Transverse colon (tissue), 4 donors: Measurements from ENCODE around the gene NUPR1. TPM values are rescaled to one million over a fixed set of nuclear protein-coding genes. Genes with fewer than 3 reads are reported as not detected.
"Not testable (repeated sequence)": the region's sequence is repeated elsewhere in the genome, so short reads cannot be mapped to it uniquely, and the experiment has no call there.

Experiments used
- DNase-seq: peaks from one replicate; pipeline ENCODE4 v3.0.0-alpha.2; 2019
- H3K27ac ChIP-seq, 4 donors: fragments of 200-600 bp; sonication (generic); 2 replicates each; pipeline ENCODE4 v1.5.1; 2016 to 2018; ENCODE audit warnings: inconsistent platforms in 4 of 4
- H3K27me3 ChIP-seq: fragments of 200-600 bp; sonication (generic); 2 replicates; pipeline ENCODE4 v1.5.1; 2017; ENCODE audit warnings: inconsistent platforms
- H3K36me3 ChIP-seq, 4 donors: fragments of 200-600 bp; sonication (generic); 2 replicates each; pipeline ENCODE4 v1.5.1; 2017 to 2019; ENCODE audit warnings: inconsistent platforms in 4 of 4
- H3K4me1 ChIP-seq, 4 donors: fragments of 200-600 bp; sonication (generic); 2 replicates each; pipeline ENCODE4 v1.5.1; 2017 to 2020; ENCODE audit warnings: inconsistent platforms in 4 of 4
- H3K4me3 ChIP-seq, 4 donors: fragments of 200-600 bp; sonication (generic); 1 replicate in 1 of 4; 2 replicates in 3 of 4; pipeline versions ENCODE4 v1.5.1 to v1.6.1; 2017 to 2019; ENCODE audit warnings: inconsistent platforms in 4 of 4
- H3K9me3 ChIP-seq, 2 donors: fragments of 200-600 bp; sonication (generic); 2 replicates each; pipeline ENCODE4 v1.5.1; 2017 to 2019; ENCODE audit warnings: inconsistent platforms in 2 of 2
- CTCF ChIP-seq, 5 experiments: fragments of 200-600 bp in 3 of 5; fragments of 450-650 bp in 2 of 5; sonication (generic) in 3 of 5; IDR thresholded peaks; 1 replicate in 2 of 5; 2 replicates in 3 of 5; pipeline ENCODE4 v1.5.1; 2016 to 2017; ENCODE audit warnings: antibody characterized with exemption in 5 of 5, inconsistent platforms in 3 of 5, mild to moderate bottlenecking in 2 of 5, moderate library complexity in 1 of 5
- EP300 ChIP-seq: sonication (generic); formaldehyde crosslinking; IDR thresholded peaks from one replicate; pipeline ENCODE4 v1.6.1; 2017; ENCODE audit warnings: antibody characterized with exemption, low read depth
- POLR2A ChIP-seq: fragments of 450-650 bp; IDR thresholded peaks from one replicate; pipeline ENCODE4 v1.6.1; 2016; ENCODE audit warnings: antibody characterized with exemption, mild to moderate bottlenecking, moderate library complexity
- POLR2AphosphoS5 ChIP-seq, 3 donors: sonication (generic); formaldehyde crosslinking; IDR thresholded peaks; one replicate each; pipeline ENCODE4 v1.6.1; 2016; ENCODE audit warnings: antibody characterized with exemption in 3 of 3
- WGBS, 2 donors: methylation state at CpG; one replicate each; pipeline ENCODE4 v1.1.5; 2018; ENCODE audit warnings: low coverage in 1 of 2; 5-methylcytosine and 5-hydroxymethylcytosine counted together
- in situ Hi-C, 4 donors: fragments of 200-750 bp; cut with MboI; loops; one replicate each; pipeline versions ENCODE4 v1.15.0 to v1.15.1; 2017; ENCODE audit warnings: low sequenced_read_pairs in 3 of 4, low pct_ligation_motif_present in 1 of 4, low pct_unique_long_range_greater_than_20kb in 1 of 4
- intact Hi-C: fragments of 100-400 bp; cut with DNase I; formaldehyde crosslinking; loops from one replicate; pipeline ENCODE4 v1.15.1; 2023; ENCODE audit warnings: low total_unique reads
- total RNA-seq, 4 donors: library from RNA; depleted of rRNA; stranded (reverse); fragments of >200 nt; gene quantifications; one replicate each; pipeline ENCODE4 v1.1.0, GENCODE V29; 2016

NUPR1 gene
- total RNA-seq, 4 donors from 2014 or later, result 15.3 to 85.6 (median 23.6) TPM

- peak overlapping the region; percentile 89 to 98 (median 95) for H3K27ac ChIP-seq
- H3K4me3 ChIP-seq, result peak overlapping the region; percentile 61 to 100 (median 86)
- 0 to 2% methylated on average over 2 to 42 of the region's 42 CpGs for WGBS, 2 donors
- in situ Hi-C loops, result no loop called here
- no peaks in the 10 kb centered on the region for H3K27me3 ChIP-seq
- peaks cover 0 to 16% (median 8%) of the 10 kb centered on the region in 4 donors for H3K36me3 ChIP-seq
- H3K9me3 ChIP-seq, result no peaks in the 10 kb centered on the region
- intact Hi-C loops, result loop anchor here (1.0 kb wide), 1 partner anchor 47 kb away; the partner anchor contains the start of gene NUPR1
- H3K4me1 ChIP-seq, result peaks cover 5 to 64% (median 31%) of the 10 kb centered on the region in 4 donors
- no peak for TF ChIP-seq EP300
- peak; percentile 21 to 54 (median 30) for TF ChIP-seq CTCF (IDR thresholded peaks at IDR 0.05)
- peak; percentile 53 for DNase-seq
These were observed 47.4 kb downstream of the NUPR1 start for GRCh38 chr16:28491230-28491969.

GRCh38 chr16:28486266-28486665 is 52.5 kb downstream of the NUPR1 start:
- Histone ChIP-seq H3K36me3 (peaks cover 0 to 49% (median 21%) of the 10 kb centered on the region in 4 donors), H3K9me3 (no peaks in the 10 kb centered on the region), H3K4me1 (peaks cover 10 to 55% (median 15%) of the 10 kb centered on the region in 4 donors), H3K4me3 (no peak overlapping the region), H3K27ac (no peak overlapping the region), H3K27me3 (no peaks in the 10 kb centered on the region)
- TF ChIP-seq CTCF (IDR thresholded peaks at IDR 0.05), result no peak
- no peak for TF ChIP-seq EP300
- no peak for TF ChIP-seq POLR2A
- TF ChIP-seq POLR2AphosphoS5 (IDR thresholded peaks at IDR 0.05), result no peak
- in situ Hi-C loops, result loop anchor here in 1 of 4 donors (10.0 kb wide), 1 partner anchor 59 kb away; no protein-coding TSS in a partner anchor
- intact Hi-C loops, result loop anchor here (5.0 kb wide), 2 partner anchors 66 to 131 kb away; partner anchors contain the start of gene SGF29
- 97% methylated on average over 4 of the region's 5 CpGs; no CpG with 5 or more reads in 1 of the 2 donors for WGBS, 2 donors
- DNase-seq, result no peak

GRCh38 chr16:28483361-28483760 is 55.4 kb downstream of the NUPR1 start:
- Histone ChIP-seq H3K36me3 (peaks cover 0 to 46% (median 15%) of the 10 kb centered on the region in 4 donors), H3K4me1 (peaks cover 6 to 41% (median 17%) of the 10 kb centered on the region in 4 donors), H3K27ac (peak overlapping the region in 2 of 4 donors; percentile 82 to 88)
- WGBS, 2 donors, result 91% methylated on average over 5 of the region's 5 CpGs; no CpG with 5 or more reads in 1 of the 2 donors
- in situ Hi-C loops, result loop anchor here in 1 of 4 donors (10.0 kb wide), 1 partner anchor 61 kb away; no protein-coding TSS in a partner anchor
- DNase-seq, intact Hi-C loops, H3K27me3 ChIP-seq, H3K9me3 ChIP-seq, H3K4me3 ChIP-seq: not testable (repeated sequence)

Other genes starting within 250 kb of the NUPR1 start
- gene SBK1, start 246.4 kb downstream of the NUPR1 start, total RNA-seq, result 1 to 10 TPM in 1 of 4 donors, under 1 TPM in 2, not detected in 1; 0.27 to 1.4 (median 0.32) TPM
- gene NPIPB6, start 175.5 kb downstream of the NUPR1 start, total RNA-seq, result 10 to 100 TPM in 1 of 4 donors, 1 to 10 TPM in 1, not detected in 2; 5.8 to 12.7 TPM
- 100 to 1,000 TPM; 114 to 406 (median 185) TPM for gene EIF3CL, start 135.1 kb downstream of the NUPR1 start, total RNA-seq
- 1 to 10 TPM in 1 of 4 donors, under 1 TPM in 1, not detected in 2; 0.68 to 8.6 TPM for gene NPIPB7, start 66.6 kb downstream of the NUPR1 start, total RNA-seq
- 100 to 1,000 TPM in 3 of 4 donors, 10 to 100 TPM in 1; 80.2 to 294 (median 154) TPM for gene CLN3, start 46.9 kb downstream of the NUPR1 start, total RNA-seq
- 10 to 100 TPM; 60.0 to 96.9 (median 61.7) TPM for gene APOBR, start 44.3 kb downstream of the NUPR1 start, total RNA-seq
- gene IL27, start 32.1 kb downstream of the NUPR1 start, total RNA-seq, result not detected
- 10 to 100 TPM; 22.1 to 95.0 (median 32.1) TPM for gene SGF29, start 14.9 kb upstream of the NUPR1 start, total RNA-seq
- gene SULT1A2, start 58.1 kb upstream of the NUPR1 start, total RNA-seq, result 10 to 100 TPM in 3 of 4 donors, 1 to 10 TPM in 1; 5.0 to 51.1 (median 38.3) TPM
- 100 to 1,000 TPM; 137 to 455 (median 280) TPM for gene SULT1A1, start 71.1 kb upstream of the NUPR1 start, total RNA-seq
- gene NPIPB8, start 99.1 kb upstream of the NUPR1 start, total RNA-seq, result under 1 TPM in 2 of 4 donors, not detected in 2; 0.27 to 0.32 TPM
- gene EIF3C, start 172.5 kb upstream of the NUPR1 start, total RNA-seq, result 100 to 1,000 TPM; 161 to 301 (median 198) TPM
- gene NPIPB9, start 212.8 kb upstream of the NUPR1 start, total RNA-seq, result 10 to 100 TPM in 3 of 4 donors, not detected in 1; 13.2 to 23.9 (median 19.4) TPM